Caco-2 (cell line): ENCODE results near the gene ULK2. TPM values are rescaled to one million over a fixed set of nuclear protein-coding genes. Genes with fewer than 3 reads are reported as not detected.

Experiments
- BruUV-seq: library from RNA; stranded (reverse); fragments of 400-500 nt; replicated peaks from 2 replicates; lab custom pipeline; 2021; lab: Mats Ljungman, UMichigan
- CTCF ChIA-PET: fragments of 300-600 bp; sonication (Branson Sonifier 250); formaldehyde crosslinking; loops from one replicate; lab custom pipeline; 2022; ENCODE audit warnings: antibody characterized with exemption; lab: Charles Lee
- POLR2A ChIA-PET: fragments of 300-600 bp; sonication (Branson Sonifier 250); formaldehyde crosslinking; loops from one replicate; lab custom pipeline; 2022; ENCODE audit warnings: antibody characterized with exemption; lab: Charles Lee
- DNase-seq, 2 experiments: peaks; one replicate each; pipeline versions ENCODE4 v3.0.0 to v3.0.0-alpha.2; 2020 to 2022
- H3K27me3 ChIP-seq: replicated peaks from 2 replicates; pipeline ENCODE4 v1.6.0; 2011; ENCODE audit warnings: low read length; ENCODE audit not compliant: control insufficient read depth, insufficient read depth
- H3K36me3 ChIP-seq: 2 replicates; pipeline ENCODE4 v1.5.1; 2011; ENCODE audit warnings: low read length; ENCODE audit not compliant: control insufficient read depth, insufficient read depth
- H3K4me1 ChIP-seq: fragments of 250-450 bp; sonication (Bioruptor Pico); 2 replicates; pipeline ENCODE4 v1.5.1; 2020; ENCODE audit warnings: mild to moderate bottlenecking
- H3K4me3 ChIP-seq: 2 replicates; pipeline ENCODE4 v1.5.1; 2011; ENCODE audit warnings: low read depth, mild to moderate bottlenecking, control low read depth, low read length
- H3K9me3 ChIP-seq: fragments of 250-450 bp; sonication (Bioruptor Pico); 2 replicates; pipeline ENCODE4 v1.5.1; 2020; ENCODE audit warnings: mild to moderate bottlenecking, moderate library complexity
- H3K27ac Mint-ChIP-seq: one replicate; pipeline ENCODE4 v1.8.0; 2022; ENCODE audit warnings: mixed read lengths; ENCODE audit not compliant: unreplicated experiment
- H3K27me3 Mint-ChIP-seq: one replicate; pipeline ENCODE4 v1.8.0; 2022; ENCODE audit warnings: mixed read lengths; ENCODE audit not compliant: insufficient read depth, unreplicated experiment
- H3K36me3 Mint-ChIP-seq: one replicate; pipeline ENCODE4 v1.8.0; 2022; ENCODE audit warnings: mild to moderate bottlenecking, mixed read lengths; ENCODE audit not compliant: insufficient read depth, unreplicated experiment
- H3K4me1 Mint-ChIP-seq: one replicate; pipeline ENCODE4 v1.8.0; 2022; ENCODE audit warnings: low read depth, mixed read lengths; ENCODE audit not compliant: unreplicated experiment
- H3K4me3 Mint-ChIP-seq: one replicate; pipeline ENCODE4 v1.8.0; 2022; ENCODE audit warnings: mild to moderate bottlenecking, moderate library complexity, mixed read lengths; ENCODE audit not compliant: unreplicated experiment
- H3K9me3 Mint-ChIP-seq: one replicate; pipeline ENCODE4 v1.8.0; 2022; ENCODE audit warnings: mixed read lengths; ENCODE audit not compliant: unreplicated experiment
- CTCF ChIP-seq, 2 experiments: fragments of 200-600 bp in 1 of 2; IDR thresholded peaks; 1 replicate in 1 of 2; 2 replicates in 1 of 2; pipeline versions ENCODE4 v1.5.1 to v1.8.0; 2011 to 2022; ENCODE audit warnings: antibody characterized with exemption in 1 of 2, control low read depth in 1 of 2, inconsistent platforms in 1 of 2, low read depth in 1 of 2, low read length in 1 of 2, mild to moderate bottlenecking in 1 of 2, moderate library complexity in 1 of 2; ENCODE audit not compliant: insufficient read depth in 1 of 2, severe bottlenecking in 1 of 2, unreplicated experiment in 1 of 2
- intact Hi-C: fragments of 100-400 bp; cut with micrococcal nuclease; formaldehyde crosslinking; loops from one replicate; pipeline ENCODE4 v1.10.0; 2022; ENCODE audit not compliant: unreplicated experiment
- total RNA-seq: library from RNA; stranded (reverse); gene quantifications from 2 replicates; pipeline ENCODE4 v1.2.3, GENCODE V29; 2022

The ULK2 gene
- total RNA-seq, 1 experiment from 2014 or later, result 9.2 TPM

- no peaks in the 10 kb centered on the region for H3K27me3 ChIP-seq
- no peaks in the 10 kb centered on the region for H3K36me3 Mint-ChIP-seq
- BruUV-seq, result no TSS peak
- H3K36me3 ChIP-seq, result no peaks in the 10 kb centered on the region
- H3K4me1 ChIP-seq, result peaks cover 7% of the 10 kb centered on the region; the same call in 1 of the 2 replicates
- no peak for TF ChIP-seq CTCF (IDR thresholded peaks at IDR 0.05; ENCODE audit: insufficient read depth in 1 of 2, low read depth in 1 of 2, low read length in 1 of 2, severe bottlenecking in 1 of 2, unreplicated experiment in 1 of 2)
- no peak overlapping the region for H3K4me3 ChIP-seq
- no peaks in the 10 kb centered on the region for H3K4me1 Mint-ChIP-seq
- no peaks in the 10 kb centered on the region for H3K9me3 ChIP-seq
- no peaks in the 10 kb centered on the region for H3K9me3 Mint-ChIP-seq
- DNase-seq, result no peak
- intact Hi-C loops, result no loop called here
- no peaks in the 10 kb centered on the region for H3K27me3 Mint-ChIP-seq
- CTCF ChIA-PET, result no interaction called here
- H3K4me3 Mint-ChIP-seq, result no peak overlapping the region
- H3K27ac Mint-ChIP-seq, result no peak overlapping the region
- POLR2A ChIA-PET, result no interaction called here
Observed at GRCh38 chr17:19741832-19742457, 125.8 kb downstream of the ULK2 start.

GRCh38 chr17:19740933-19741332, 126.8 kb downstream of the ULK2 start:
- POLR2A ChIA-PET, result no interaction called here

More at GRCh38 chr17:19740933-19741332, 126.8 kb downstream of the ULK2 start:
- no peaks in the 10 kb centered on the region for H3K36me3 Mint-ChIP-seq
- peaks cover 7% of the 10 kb centered on the region for H3K4me1 ChIP-seq
- H3K4me3 Mint-ChIP-seq, result no peak overlapping the region
- no peak overlapping the region for H3K27ac Mint-ChIP-seq
- peaks cover 4% of the 10 kb centered on the region for H3K4me1 Mint-ChIP-seq
- TF ChIP-seq CTCF (IDR thresholded peaks at IDR 0.05; ENCODE audit: insufficient read depth in 1 of 2, low read depth in 1 of 2, low read length in 1 of 2, severe bottlenecking in 1 of 2, unreplicated experiment in 1 of 2), result no peak
- H3K9me3 ChIP-seq, result no peaks in the 10 kb centered on the region
- H3K27me3 Mint-ChIP-seq, result no peaks in the 10 kb centered on the region
- no TSS peak for BruUV-seq
- no peaks in the 10 kb centered on the region for H3K27me3 ChIP-seq
- CTCF ChIA-PET, result no interaction called here
- H3K4me3 ChIP-seq, result no peak overlapping the region
- intact Hi-C loops, result no loop called here
- no peaks in the 10 kb centered on the region for H3K36me3 ChIP-seq
- no peak for DNase-seq
- no peaks in the 10 kb centered on the region for H3K9me3 Mint-ChIP-seq
